GM23338 (cell line): ENCODE data around the gene MYH13. TPM values are rescaled to one million over a fixed set of nuclear protein-coding genes. Genes with fewer than 3 reads are reported as not detected.
A peak's percentile ranks its signal among the peaks of the same experiment; 100 is the strongest.

Experiments used
- ATAC-seq: fragments of 200-7000 bp; cut with Tn5 transposase; 3 replicates; pipeline ENCODE4 v1.9.1; 2020
- DNase-seq: peaks from one replicate; pipeline ENCODE4 v3.0.0-alpha.2; 2015; ENCODE audit warnings: low spot score
- H2AFZ ChIP-seq: fragments of 200-600 bp; sonication (generic); 2 replicates; pipeline ENCODE4 v1.8.0; 2016; ENCODE audit warnings: antibody characterized with exemption, mild to moderate bottlenecking, moderate library complexity
- H3F3A ChIP-seq: fragments of 200-600 bp; sonication (generic); replicated peaks from 2 replicates; pipeline ENCODE4 v1.8.0; 2017; ENCODE audit warnings: antibody characterized with exemption, mixed run types, low read depth
- H3K27ac ChIP-seq: fragments of 200-600 bp; sonication (generic); 2 replicates; pipeline ENCODE4 v1.6.1; 2016; ENCODE audit warnings: low read depth
- H3K27me3 ChIP-seq: fragments of 200-600 bp; sonication (generic); 2 replicates; pipeline ENCODE4 v1.8.0; 2016; ENCODE audit warnings: mild to moderate bottlenecking, mixed run types, moderate library complexity; ENCODE audit not compliant: insufficient read depth
- H3K36me3 ChIP-seq: fragments of 200-600 bp; sonication (generic); 2 replicates; pipeline ENCODE4 v1.8.0; 2016; ENCODE audit warnings: mild to moderate bottlenecking; ENCODE audit not compliant: insufficient read depth
- H3K4me1 ChIP-seq: fragments of 200-600 bp; sonication (generic); 2 replicates; pipeline ENCODE4 v1.8.0; 2016; ENCODE audit warnings: mild to moderate bottlenecking, moderate library complexity; ENCODE audit not compliant: insufficient read depth
- H3K4me2 ChIP-seq: fragments of 200-600 bp; sonication (generic); 2 replicates; pipeline ENCODE4 v1.7.1; 2017; ENCODE audit warnings: mixed run types
- H3K4me3 ChIP-seq: fragments of 200-600 bp; sonication (generic); 2 replicates; pipeline ENCODE4 v1.6.1; 2016; ENCODE audit warnings: mixed run types
- H3K79me2 ChIP-seq: fragments of 200-600 bp; sonication (generic); replicated peaks from 2 replicates; pipeline ENCODE4 v1.8.0; 2017; ENCODE audit warnings: mild to moderate bottlenecking; ENCODE audit not compliant: insufficient read depth
- H3K9me2 ChIP-seq: fragments of 200-600 bp; sonication (generic); 2 replicates; pipeline ENCODE4 v1.8.0; 2017; ENCODE audit not compliant: insufficient read depth
- H4K20me1 ChIP-seq: fragments of 200-600 bp; sonication (generic); replicated peaks from 2 replicates; pipeline ENCODE4 v1.8.0; 2017; ENCODE audit warnings: mild to moderate bottlenecking; ENCODE audit not compliant: insufficient read depth
- H3K27ac Mint-ChIP-seq: 2 replicates; pipeline ENCODE4 v1.8.0; 2020; ENCODE audit warnings: inconsistent platforms, mild to moderate bottlenecking, moderate library complexity, mixed read lengths
- H3K27me3 Mint-ChIP-seq: 3 replicates; pipeline ENCODE4 v1.8.0; 2022; ENCODE audit warnings: low read depth, mild to moderate bottlenecking, moderate library complexity, mixed read lengths, inconsistent platforms; ENCODE audit not compliant: insufficient read depth, poor library complexity
- H3K36me3 Mint-ChIP-seq: 3 replicates; pipeline ENCODE4 v1.8.0; 2021; ENCODE audit warnings: low read depth, mild to moderate bottlenecking, inconsistent platforms, moderate library complexity, mixed read lengths
- H3K4me1 Mint-ChIP-seq: 3 replicates; pipeline ENCODE4 v1.8.0; 2020; ENCODE audit warnings: mild to moderate bottlenecking, inconsistent platforms, mixed read lengths
- H3K4me3 Mint-ChIP-seq: 3 replicates; pipeline ENCODE4 v1.8.0; 2021; ENCODE audit warnings: moderate library complexity, mild to moderate bottlenecking, inconsistent platforms, mixed read lengths
- H3K9me3 Mint-ChIP-seq: 3 replicates; pipeline ENCODE4 v1.8.0; 2020; ENCODE audit warnings: moderate library complexity, mild to moderate bottlenecking, inconsistent platforms, mixed read lengths
- CREB1 ChIP-seq: fragments of 250-450 bp; sonication (Bioruptor Pico); IDR thresholded peaks from 2 replicates; pipeline ENCODE4 v1.5.0; 2020; ENCODE audit warnings: low read depth, mild to moderate bottlenecking, moderate library complexity
- CTCF ChIP-seq, 2 experiments: fragments of 200-600 bp in 1 of 2; sonication (generic) in 1 of 2; conservative IDR thresholded peaks; 2 replicates each; pipeline versions ENCODE4 v1.5.1 to v1.6.1; 2016 to 2017; ENCODE audit warnings: antibody characterized with exemption in 2 of 2, low read depth in 2 of 2, mild to moderate bottlenecking in 2 of 2, moderate library complexity in 1 of 2
- EZH2 ChIP-seq: fragments of 200-600 bp; sonication (generic); IDR thresholded peaks from one replicate; pipeline ENCODE4 v1.8.0; 2017; ENCODE audit warnings: antibody characterized with exemption, mild to moderate bottlenecking, low read depth; ENCODE audit not compliant: unreplicated experiment
- POLR2AphosphoS5 ChIP-seq: IDR thresholded peaks from 2 replicates; pipeline ENCODE4 v1.6.1; 2016; ENCODE audit warnings: antibody characterized with exemption, low read depth
- ZNF114 ChIP-seq: fragments of 250-450 bp; sonication (Bioruptor Pico); IDR thresholded peaks from 2 replicates; pipeline ENCODE4 v1.5.0; 2020; ENCODE audit warnings: mild to moderate bottlenecking, moderate library complexity
- ZNF331 ChIP-seq: fragments of 250-450 bp; sonication (Bioruptor Pico); IDR thresholded peaks from 2 replicates; pipeline ENCODE4 v1.5.0; 2020; ENCODE audit warnings: low read depth, mild to moderate bottlenecking, moderate library complexity
- ZNF462 ChIP-seq: fragments of 250-450 bp; sonication (Bioruptor Pico); IDR thresholded peaks from 2 replicates; pipeline ENCODE4 v1.5.0; 2020; ENCODE audit warnings: mild to moderate bottlenecking, moderate library complexity
- polyA plus RNA-seq: library from polyadenylated mRNA; unstranded; fragments of >200 nt; fragmentation: Nextera tagmentation; extraction: Ambion mirVana; gene quantifications from 2 replicates; pipeline ENCODE4 v1.2.1, GENCODE V29; 2016
- total RNA-seq: library from RNA; depleted of rRNA; stranded (reverse); fragments of >200 nt; shearing (Covaris generic); gene quantifications from 2 replicates; pipeline ENCODE4 v1.2.3, GENCODE V29; 2014
- TF ChIP-seq, protein P1 (sequence below): IDR thresholded peaks from one replicate; pipeline ENCODE4 v1.6.1; 2018; ENCODE audit warnings: antibody characterized with exemption; ENCODE audit not compliant: unreplicated experiment

Gene MYH13
- total and polyA plus RNA-seq, 2 experiments from 2014 or later: not detected

DNA sequence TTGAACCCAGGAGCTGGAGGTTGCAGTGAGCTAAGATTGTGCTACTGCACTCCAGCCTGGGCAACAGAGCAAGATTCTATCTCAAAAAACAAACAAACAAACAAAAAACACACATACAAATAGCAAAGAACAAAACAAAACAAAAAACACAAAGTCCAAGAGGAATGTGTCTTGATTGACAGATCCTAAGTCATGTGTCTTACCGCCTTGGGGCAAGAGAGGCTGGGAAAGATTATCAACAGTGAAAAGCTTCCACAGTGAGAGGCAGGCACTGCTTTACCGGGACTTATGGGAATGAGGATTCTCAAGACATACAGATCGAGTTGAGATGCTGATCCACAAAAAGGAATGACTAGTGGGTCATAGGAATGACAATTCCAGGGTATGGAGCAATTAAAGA is 111.7 kb downstream of the MYH13 start (continued):
- no peak for TF ChIP-seq ZNF462 (CRISPR knock-in tag)
- no peak for TF ChIP-seq CREB1 (CRISPR knock-in tag)
- no peak for TF ChIP-seq POLR2AphosphoS5
- no peak for TF ChIP-seq ZNF331 (CRISPR knock-in tag)
- TF ChIP-seq ZNF114: no peak

- no peak for ATAC-seq
Observed at GRCh38 chr17:10251212-10251948, 121.4 kb downstream of the MYH13 start.

More at GRCh38 chr17:10251212-10251948, 121.4 kb downstream of the MYH13 start:
- no peak overlapping the region for H2AFZ ChIP-seq
- Mint-ChIP-seq H3K4me1 (no peaks in the 10 kb centered on the region), H3K27me3 (no peaks in the 10 kb centered on the region), H3K9me3 (no peaks in the 10 kb centered on the region), H3K4me3 (no peak overlapping the region), H3K36me3 (no peaks in the 10 kb centered on the region), H3K27ac (no peak overlapping the region)
- H3K36me3 ChIP-seq: no peaks in the 10 kb centered on the region
- DNase-seq: no peak
- H3F3A ChIP-seq: no peaks in the 10 kb centered on the region
- no peak overlapping the region for H3K4me3 ChIP-seq
- H4K20me1 ChIP-seq: no peaks in the 10 kb centered on the region
- H3K79me2 ChIP-seq: no peaks in the 10 kb centered on the region
- peaks cover 10% of the 10 kb centered on the region; the same call in 1 of the 2 replicates for H3K9me2 ChIP-seq
- no peak overlapping the region for H3K4me2 ChIP-seq
- H3K27ac ChIP-seq: no peak overlapping the region
- TF ChIP-seq CTCF (conservative IDR thresholded peaks at IDR 0.05; ENCODE audit: low read depth in 2 of 2) (no peak), CREB1 (CRISPR knock-in tag) (no peak), EZH2 (no peak)
- TF ChIP-seq, protein P1, sequence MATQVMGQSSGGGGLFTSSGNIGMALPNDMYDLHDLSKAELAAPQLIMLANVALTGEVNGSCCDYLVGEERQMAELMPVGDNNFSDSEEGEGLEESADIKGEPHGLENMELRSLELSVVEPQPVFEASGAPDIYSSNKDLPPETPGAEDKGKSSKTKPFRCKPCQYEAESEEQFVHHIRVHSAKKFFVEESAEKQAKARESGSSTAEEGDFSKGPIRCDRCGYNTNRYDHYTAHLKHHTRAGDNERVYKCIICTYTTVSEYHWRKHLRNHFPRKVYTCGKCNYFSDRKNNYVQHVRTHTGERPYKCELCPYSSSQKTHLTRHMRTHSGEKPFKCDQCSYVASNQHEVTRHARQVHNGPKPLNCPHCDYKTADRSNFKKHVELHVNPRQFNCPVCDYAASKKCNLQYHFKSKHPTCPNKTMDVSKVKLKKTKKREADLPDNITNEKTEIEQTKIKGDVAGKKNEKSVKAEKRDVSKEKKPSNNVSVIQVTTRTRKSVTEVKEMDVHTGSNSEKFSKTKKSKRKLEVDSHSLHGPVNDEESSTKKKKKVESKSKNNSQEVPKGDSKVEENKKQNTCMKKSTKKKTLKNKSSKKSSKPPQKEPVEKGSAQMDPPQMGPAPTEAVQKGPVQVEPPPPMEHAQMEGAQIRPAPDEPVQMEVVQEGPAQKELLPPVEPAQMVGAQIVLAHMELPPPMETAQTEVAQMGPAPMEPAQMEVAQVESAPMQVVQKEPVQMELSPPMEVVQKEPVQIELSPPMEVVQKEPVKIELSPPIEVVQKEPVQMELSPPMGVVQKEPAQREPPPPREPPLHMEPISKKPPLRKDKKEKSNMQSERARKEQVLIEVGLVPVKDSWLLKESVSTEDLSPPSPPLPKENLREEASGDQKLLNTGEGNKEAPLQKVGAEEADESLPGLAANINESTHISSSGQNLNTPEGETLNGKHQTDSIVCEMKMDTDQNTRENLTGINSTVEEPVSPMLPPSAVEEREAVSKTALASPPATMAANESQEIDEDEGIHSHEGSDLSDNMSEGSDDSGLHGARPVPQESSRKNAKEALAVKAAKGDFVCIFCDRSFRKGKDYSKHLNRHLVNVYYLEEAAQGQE: peak; percentile 71
- H3K4me1 ChIP-seq: no peaks in the 10 kb centered on the region
- no peaks in the 10 kb centered on the region for H3K27me3 ChIP-seq
